ENCODE measurements around the gene GPBAR1. TPM values are rescaled to one million over a fixed set of nuclear protein-coding genes. Genes with fewer than 3 reads are reported as not detected.

Gene GPBAR1
- polyA plus RNA-seq, 3 donors, result 26.0 to 181 (median 143) TPM

GRCh38 chr2:218262631-218263586 is 2.1 kb downstream of the GPBAR1 start:
- Mint-ChIP-seq H3K27me3 (ENCODE audit: low read depth in 3 of 3) (no peaks in the 10 kb centered on the region), H3K4me3 (peak overlapping the region in 1 of 2 donors; percentile 35), H3K36me3 (peaks cover 39 to 61% of the 10 kb centered on the region in 2 donors), H3K9me3 (no peaks in the 10 kb centered on the region), H3K4me1 (peaks cover 85% of the 10 kb centered on the region), H3K27ac (peak overlapping the region in 5 of 7 donors; percentile 54 to 88 (median 58))
- Histone ChIP-seq H3K9ac (ENCODE audit: insufficient read depth, low read length, poor library complexity, severe bottlenecking) (no peak overlapping the region), H2AFZ (ENCODE audit: insufficient read depth, low read depth, low read length, poor library complexity, severe bottlenecking) (no peak overlapping the region), H4K20me1 (ENCODE audit: insufficient read depth, low read length) (peaks cover 65% of the 10 kb centered on the region), H3K4me2 (replicated peaks; ENCODE audit: extremely low read depth, low read length, poor library complexity, severe bottlenecking) (peak overlapping the region; percentile 97), H3K9me3 (replicated peaks in 1 of 2; ENCODE audit: control insufficient read depth in 1 of 2, insufficient read depth in 1 of 2, low read length in 2 of 2) (no peaks in the 10 kb centered on the region), H3K27me3 (ENCODE audit: control insufficient read depth in 2 of 2, insufficient read depth in 2 of 2, low read length in 2 of 2) (no peaks in the 10 kb centered on the region), H3K36me3 (replicated peaks in 1 of 2; ENCODE audit: control insufficient read depth in 1 of 2, insufficient read depth in 2 of 2, low read length in 2 of 2) (peaks cover 49 to 56% of the 10 kb centered on the region in 2 donors), H3K4me1 (ENCODE audit: control insufficient read depth in 1 of 2, insufficient read depth in 2 of 2, low read length in 2 of 2) (peaks cover 69 to 76% of the 10 kb centered on the region in 2 donors), H3K79me2 (ENCODE audit: insufficient read depth, low read length) (peaks cover 87% of the 10 kb centered on the region), H3K27ac (ENCODE audit: low read depth in 1 of 2, low read length in 2 of 2) (peak overlapping the region; percentile 87 to 93), H3K4me3 (replicated peaks in 1 of 3; ENCODE audit: low read depth in 2 of 3, low read length in 3 of 3) (peak overlapping the region in 1 of 3 experiments; percentile 85)
- intact Hi-C loops (cut with micrococcal nuclease), result loop anchor here in 1 of 2 donors (5.0 kb wide), 1 partner anchor 41 kb away; no protein-coding TSS in a partner anchor
- WGBS (ENCODE audit: insufficient coverage), result 90% methylated on average over 38 of the region's 39 CpGs
- DNase-seq, result no peak
- TF ChIP-seq CTCF (IDR thresholded peaks at IDR 0.05), result no peak

- peaks cover 39 to 61% of the 10 kb centered on the region in 2 donors for H3K36me3 Mint-ChIP-seq
- intact Hi-C loops (cut with micrococcal nuclease), result loop anchor here in 1 of 2 donors (5.0 kb wide), 1 partner anchor 42 kb away; no protein-coding TSS in a partner anchor
- WGBS (ENCODE audit: insufficient coverage), result 86% methylated on average over 12 of the region's 17 CpGs
- Histone ChIP-seq H3K27me3 (ENCODE audit: control insufficient read depth in 2 of 2, insufficient read depth in 2 of 2, low read length in 2 of 2) (no peaks in the 10 kb centered on the region), H3K9me3 (replicated peaks in 1 of 2; ENCODE audit: control insufficient read depth in 1 of 2, insufficient read depth in 1 of 2, low read length in 2 of 2) (no peaks in the 10 kb centered on the region), H3K4me2 (replicated peaks; ENCODE audit: extremely low read depth, low read length, poor library complexity, severe bottlenecking) (peak overlapping the region; percentile 34), H3K27ac (ENCODE audit: low read depth in 1 of 2, low read length in 2 of 2) (peak overlapping the region; percentile 59 to 93), H3K4me3 (replicated peaks in 1 of 3; ENCODE audit: low read depth in 2 of 3, low read length in 3 of 3) (peak overlapping the region in 1 of 3 experiments; percentile 85), H3K4me1 (ENCODE audit: control insufficient read depth in 1 of 2, insufficient read depth in 2 of 2, low read length in 2 of 2) (peaks cover 62 to 68% of the 10 kb centered on the region in 2 donors), H4K20me1 (ENCODE audit: insufficient read depth, low read length) (peaks cover 66% of the 10 kb centered on the region), H3K79me2 (ENCODE audit: insufficient read depth, low read length) (peaks cover 93% of the 10 kb centered on the region), H3K9ac (ENCODE audit: insufficient read depth, low read length, poor library complexity, severe bottlenecking) (no peak overlapping the region), H2AFZ (ENCODE audit: insufficient read depth, low read depth, low read length, poor library complexity, severe bottlenecking) (no peak overlapping the region), H3K36me3 (replicated peaks in 1 of 2; ENCODE audit: control insufficient read depth in 1 of 2, insufficient read depth in 2 of 2, low read length in 2 of 2) (peaks cover 49 to 56% of the 10 kb centered on the region in 2 donors)
- peak in 1 of 3 donors; percentile 14 for DNase-seq
- peak overlapping the region; percentile 54 to 89 (median 81) for H3K27ac Mint-ChIP-seq
- H3K9me3 Mint-ChIP-seq, result no peaks in the 10 kb centered on the region
- H3K4me3 Mint-ChIP-seq, result peak overlapping the region; percentile 9 to 56
- TF ChIP-seq CTCF (IDR thresholded peaks at IDR 0.05), result no peak
- H3K27me3 Mint-ChIP-seq (ENCODE audit: low read depth in 3 of 3), result no peaks in the 10 kb centered on the region
- peaks cover 78% of the 10 kb centered on the region for H3K4me1 Mint-ChIP-seq
Observed at GRCh38 chr2:218263817-218264641, 3.2 kb downstream of the GPBAR1 start.
